H9 (cell line): ENCODE results near the gene STK24. TPM values are rescaled to one million over a fixed set of nuclear protein-coding genes. Genes with fewer than 3 reads are reported as not detected.

Experiments used
- DNase-seq: peaks from one replicate; pipeline ENCODE4 v3.0.0-alpha.2; 2017
- H2AFZ ChIP-seq: one replicate; pipeline ENCODE4 v1.6.1; 2013; ENCODE audit warnings: mild to moderate bottlenecking, low read length, control low read depth, moderate library complexity
- H2AK5ac ChIP-seq: 2 replicates; pipeline ENCODE4 v1.6.1; 2013; ENCODE audit warnings: low read length, control low read depth, mixed read lengths; ENCODE audit not compliant: insufficient read length
- H2BK120ac ChIP-seq: one replicate; pipeline ENCODE4 v1.6.1; 2013; ENCODE audit warnings: low read depth, mild to moderate bottlenecking, low read length, control low read depth, inconsistent platforms; ENCODE audit not compliant: poor library complexity, severe bottlenecking
- H2BK12ac ChIP-seq: 2 replicates; pipeline ENCODE4 v1.6.1; 2013; ENCODE audit warnings: low read length, control low read depth, mixed read lengths, low read depth; ENCODE audit not compliant: insufficient read length
- H2BK15ac ChIP-seq: 2 replicates; pipeline ENCODE4 v1.6.1; 2013; ENCODE audit warnings: low read depth, low read length, control low read depth
- H2BK20ac ChIP-seq: one replicate; pipeline ENCODE4 v1.6.1; 2013; ENCODE audit warnings: low read depth, mild to moderate bottlenecking, low read length, control low read depth, inconsistent platforms; ENCODE audit not compliant: poor library complexity, severe bottlenecking
- H2BK5ac ChIP-seq: 2 replicates; pipeline ENCODE4 v1.6.1; 2013; ENCODE audit warnings: low read length, control low read depth, mixed read lengths; ENCODE audit not compliant: insufficient read length
- H3K14ac ChIP-seq: 2 replicates; pipeline ENCODE4 v1.6.1; 2013; ENCODE audit warnings: low read length, control low read depth; ENCODE audit not compliant: insufficient read depth
- H3K18ac ChIP-seq: 2 replicates; pipeline ENCODE4 v1.6.1; 2013; ENCODE audit warnings: low read depth, mild to moderate bottlenecking, mixed read lengths, low read length, control low read depth; ENCODE audit not compliant: insufficient read length
- H3K23ac ChIP-seq: 2 replicates; pipeline ENCODE4 v1.6.1; 2013; ENCODE audit warnings: low read length, control low read depth, mixed read lengths, low read depth; ENCODE audit not compliant: insufficient read length
- H3K23me2 ChIP-seq: 2 replicates; pipeline ENCODE4 v1.6.1; 2013; ENCODE audit warnings: low read depth, mild to moderate bottlenecking, mixed read lengths, low read length, control low read depth; ENCODE audit not compliant: insufficient read length, poor library complexity, severe bottlenecking
- H3K27ac ChIP-seq: 2 replicates; pipeline ENCODE4 v1.5.1; 2013; ENCODE audit warnings: low read length, control low read depth, mixed read lengths, low read depth; ENCODE audit not compliant: insufficient read length
- H3K27me3 ChIP-seq: 2 replicates; pipeline ENCODE4 v1.6.1; 2013; ENCODE audit warnings: low read length, control low read depth, inconsistent platforms; ENCODE audit not compliant: insufficient read depth
- H3K4ac ChIP-seq: 2 replicates; pipeline ENCODE4 v1.6.1; 2013; ENCODE audit warnings: low read depth, mild to moderate bottlenecking, control low read depth, inconsistent platforms, low read length, moderate library complexity
- H3K4me1 ChIP-seq: 2 replicates; pipeline ENCODE4 v1.6.1; 2013; ENCODE audit warnings: low read length, control low read depth, inconsistent platforms; ENCODE audit not compliant: insufficient read depth
- H3K4me2 ChIP-seq: 2 replicates; pipeline ENCODE4 v1.6.1; 2013; ENCODE audit warnings: low read length, control low read depth, mixed read lengths; ENCODE audit not compliant: insufficient read length, insufficient read depth
- H3K56ac ChIP-seq: 2 replicates; pipeline ENCODE4 v1.6.1; 2013; ENCODE audit warnings: low read depth, mild to moderate bottlenecking, mixed read lengths, low read length, control low read depth; ENCODE audit not compliant: insufficient read length
- H3K79me1 ChIP-seq: 2 replicates; pipeline ENCODE4 v1.6.1; 2013; ENCODE audit warnings: low read depth, mild to moderate bottlenecking, moderate library complexity, low read length, control low read depth, inconsistent platforms; ENCODE audit not compliant: insufficient read depth, poor library complexity, severe bottlenecking
- H3K79me2 ChIP-seq: 2 replicates; pipeline ENCODE4 v1.6.1; 2013; ENCODE audit warnings: low read length, control low read depth, inconsistent platforms; ENCODE audit not compliant: insufficient read depth
- H3K9ac ChIP-seq: 2 replicates; pipeline ENCODE4 v1.6.1; 2013; ENCODE audit warnings: low read length, control low read depth, mixed read lengths; ENCODE audit not compliant: insufficient read length; ENCODE audit errors: extremely low read depth
- H3K9me3 ChIP-seq: one replicate; pipeline ENCODE4 v1.6.1; 2013; ENCODE audit warnings: low read depth, low read length, inconsistent platforms; ENCODE audit not compliant: control insufficient read depth
- H3T11ph ChIP-seq: one replicate; pipeline ENCODE4 v1.6.1; 2013; ENCODE audit warnings: mild to moderate bottlenecking, low read length, control low read depth, inconsistent platforms
- H4K20me1 ChIP-seq: one replicate; pipeline ENCODE4 v1.6.1; 2013; ENCODE audit not compliant: control insufficient read depth, insufficient read length, insufficient read depth
- H4K5ac ChIP-seq: 2 replicates; pipeline ENCODE4 v1.6.1; 2013; ENCODE audit warnings: low read depth, mild to moderate bottlenecking, mixed read lengths, low read length, control low read depth; ENCODE audit not compliant: insufficient read length
- H4K8ac ChIP-seq: replicated peaks from 2 replicates; pipeline ENCODE4 v1.6.1; 2013; ENCODE audit warnings: low read length, control low read depth, mixed read lengths, low read depth; ENCODE audit not compliant: insufficient read length
- H4K91ac ChIP-seq: 2 replicates; pipeline ENCODE4 v1.6.1; 2013; ENCODE audit warnings: low read depth, mild to moderate bottlenecking, moderate library complexity, mixed read lengths, low read length, control low read depth; ENCODE audit not compliant: insufficient read length
- H3K27ac Mint-ChIP-seq, 3 experiments: 2 replicates in 2 of 3; 3 replicates in 1 of 3; pipeline ENCODE4 v1.8.0; 2020 to 2021; ENCODE audit warnings: mixed read lengths in 3 of 3, mild to moderate bottlenecking in 1 of 3, moderate library complexity in 1 of 3
- H3K27me3 Mint-ChIP-seq: 2 replicates; pipeline ENCODE4 v1.8.0; 2021; ENCODE audit warnings: low read depth, mild to moderate bottlenecking, moderate library complexity, mixed read lengths
- H3K36me3 Mint-ChIP-seq, 3 experiments: 2 replicates in 2 of 3; 3 replicates in 1 of 3; pipeline ENCODE4 v1.8.0; 2020 to 2021; ENCODE audit warnings: low read depth in 3 of 3, mixed read lengths in 3 of 3; ENCODE audit not compliant: insufficient read depth in 1 of 3
- H3K4me1 Mint-ChIP-seq, 2 experiments: 2 replicates each; pipeline ENCODE4 v1.8.0; 2020; ENCODE audit warnings: mixed read lengths in 2 of 2
- H3K4me3 Mint-ChIP-seq, 2 experiments: 2 replicates in 1 of 2; 3 replicates in 1 of 2; pipeline ENCODE4 v1.8.0; 2020 to 2021; ENCODE audit warnings: mild to moderate bottlenecking in 2 of 2, mixed read lengths in 2 of 2, moderate library complexity in 1 of 2
- H3K9me3 Mint-ChIP-seq, 2 experiments: 2 replicates in 1 of 2; 3 replicates in 1 of 2; pipeline ENCODE4 v1.8.0; 2020; ENCODE audit warnings: mild to moderate bottlenecking in 2 of 2, mixed read lengths in 2 of 2, moderate library complexity in 1 of 2
- CTCF ChIP-seq: fragments of 200-600 bp; sonication (generic); conservative IDR thresholded peaks from 3 replicates; pipeline ENCODE4 v1.8.0; 2021; ENCODE audit warnings: antibody characterized with exemption, mild to moderate bottlenecking
- WGBS: extraction: QIAGEN DNeasy Blood & Tissue Kit; methylation state at CpG from one replicate; pipeline ENCODE4 v1.1.7; 2013; ENCODE audit warnings: missing lambda C conversion rate, low lambda C conversion rate, mixed read lengths; ENCODE audit not compliant: insufficient read length; ENCODE audit errors: extremely low coverage; 5-methylcytosine and 5-hydroxymethylcytosine counted together
- total RNA-seq: library from RNA; stranded (reverse); gene quantifications from 2 replicates; pipeline ENCODE4 v1.2.1, GENCODE V29; 2021

The STK24 gene
- total RNA-seq, 1 experiment from 2014 or later: 134 TPM

- Histone ChIP-seq H2BK12ac (no peak overlapping the region), H4K20me1 (no peaks in the 10 kb centered on the region), H2BK120ac (no peak overlapping the region), H4K8ac (no peak overlapping the region), H3K18ac (peak overlapping the region; percentile 46), H2AK5ac (no peak overlapping the region), H2BK20ac (no peak overlapping the region), H3K23ac (no peak overlapping the region), H3K4me2 (no peak overlapping the region), H3K9me3 (no peaks in the 10 kb centered on the region), H2AFZ (no peak overlapping the region), H3K79me2 (peaks cover 34% of the 10 kb centered on the region; the same call in 1 of the 2 replicates), H3K23me2 (no peaks in the 10 kb centered on the region), H3K27ac (no peak overlapping the region), H3K56ac (no peak overlapping the region), H2BK15ac (no peak overlapping the region), H4K91ac (no peak overlapping the region), H3K27me3 (no peaks in the 10 kb centered on the region), H3K4me1 (peaks cover 7% of the 10 kb centered on the region; the same call in 1 of the 2 replicates), H2BK5ac (no peak overlapping the region), H4K5ac (no peak overlapping the region), H3K79me1 (peaks cover 11% of the 10 kb centered on the region), H3K4ac (no peak overlapping the region), H3T11ph (no peak overlapping the region), H3K14ac (0 out of 2 replicates have a peak overlapping the region, but pooled peaks have one; percentile 12), H3K9ac (no peak overlapping the region)
- H3K27me3 Mint-ChIP-seq: no peaks in the 10 kb centered on the region
- WGBS: no CpG with 5 or more reads among the region's 11 CpGs
- H3K9me3 Mint-ChIP-seq: no peaks in the 10 kb centered on the region
- H3K27ac Mint-ChIP-seq: peak overlapping the region; percentile 30 to 98 (median 96); a peak in 6 of 7 replicates
- peak overlapping the region in 1 of 2 experiments; percentile 10; a peak in 1 of 5 replicates for H3K4me3 Mint-ChIP-seq
- peaks cover 0 to 9% (median 4%) of the 10 kb centered on the region in 3 experiments; a peak in 4 of 7 replicates for H3K36me3 Mint-ChIP-seq
- H3K4me1 Mint-ChIP-seq: peaks cover 77 to 87% of the 10 kb centered on the region in 2 experiments
- DNase-seq: no peak
- no peak for TF ChIP-seq CTCF
Observed at GRCh38 chr13:98485561-98485960, 91.3 kb downstream of the STK24 start.
